Cortex of kidney (tissue), 1 donor: Measurements from ENCODE around the gene RELA.

Source experiments
- DNase-seq: peaks from one replicate; lab custom pipeline; 2025; lab: John Stamatoyannopoulos, UW

RELA gene

GRCh38 chr11:65633390-65634108 is 29.2 kb downstream of the RELA start:
- DNase-seq: no peak

GRCh38 chr11:65630215-65630614 is 32.5 kb downstream of the RELA start:
- no peak for DNase-seq

- DNase-seq: no peak
Measured at GRCh38 chr11:65629579-65629978, 33.1 kb downstream of the RELA start.

- DNase-seq: no peak
Measured at GRCh38 chr11:65627202-65627601, 35.5 kb downstream of the RELA start.

- no peak for DNase-seq
Measured at GRCh38 chr11:65625628-65626342, 36.9 kb downstream of the RELA start.

- DNase-seq: no peak
Measured at GRCh38 chr11:65624931-65625627, 37.6 kb downstream of the RELA start.

GRCh38 chr11:65623852-65624616 is 38.7 kb downstream of the RELA start:
- no peak for DNase-seq

GRCh38 chr11:65623177-65623576 is 39.5 kb downstream of the RELA start:
- no peak for DNase-seq

GRCh38 chr11:65622011-65622410 is 40.7 kb downstream of the RELA start:
- DNase-seq: no peak

GRCh38 chr11:65621460-65621859 is 41.3 kb downstream of the RELA start:
- no peak for DNase-seq

- DNase-seq: no peak
Measured at GRCh38 chr11:65620666-65621065, 42.0 kb downstream of the RELA start.

- DNase-seq: no peak
Measured at GRCh38 chr11:65619281-65619928, 43.3 kb downstream of the RELA start.

GRCh38 chr11:65618763-65619162 is 44.0 kb downstream of the RELA start:
- DNase-seq: no peak

GRCh38 chr11:65617990-65618751 is 44.5 kb downstream of the RELA start:
- DNase-seq: no peak

- no peak for DNase-seq
Measured at GRCh38 chr11:65617136-65617850, 45.4 kb downstream of the RELA start.

- no peak for DNase-seq
Measured at GRCh38 chr11:65616575-65617001, 46.1 kb downstream of the RELA start.

GRCh38 chr11:65615950-65616574 is 46.7 kb downstream of the RELA start:
- no peak for DNase-seq

GRCh38 chr11:65615229-65615949 is 47.3 kb downstream of the RELA start, which contains the start of gene PCNX3:
PCNX3 (plus strand) TSS chr11:65615776; CDS start chr11:65616312, 536 bp downstream.
- peak; percentile 89 for DNase-seq
